Measurements from ENCODE around the gene CAMK4.

Gene CAMK4

DNA sequence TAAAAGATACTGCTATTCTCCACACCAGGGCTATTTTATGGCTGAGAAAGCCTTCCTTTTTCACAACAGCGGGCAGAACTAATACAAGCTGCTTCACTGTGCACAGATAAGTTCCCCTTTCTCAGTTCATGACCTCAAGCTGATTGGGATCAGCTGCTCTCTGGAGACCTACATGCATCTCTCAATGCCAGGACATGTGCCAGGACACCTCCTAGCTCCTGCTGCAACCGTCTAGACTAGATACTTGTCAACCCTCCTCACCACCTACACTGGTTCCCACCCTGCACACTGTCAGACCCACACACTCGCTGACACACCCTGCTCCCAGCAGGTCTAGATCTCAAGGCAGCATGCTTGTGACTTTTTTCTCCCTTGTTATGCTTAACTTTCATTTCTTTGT is 248.4 kb downstream of the CAMK4 start:
- Histone ChIP-seq H3K27ac (ENCODE audit: low read length) (no peak overlapping the region), H3K27me3 (ENCODE audit: insufficient read depth, low read length) (no peaks in the 10 kb centered on the region), H3K36me3 (ENCODE audit: insufficient read depth, low read depth, low read length) (no peaks in the 10 kb centered on the region), H3K4me3 (ENCODE audit: low read length) (no peak overlapping the region), H3K9ac (ENCODE audit: low read depth, low read length) (no peak overlapping the region), H3K9me3 (ENCODE audit: insufficient read depth, low read depth, low read length) (no peaks in the 10 kb centered on the region; the same call in 1 of the 2 replicates), H3K4me1 (ENCODE audit: insufficient read depth, low read length) (no peaks in the 10 kb centered on the region)

DNA sequence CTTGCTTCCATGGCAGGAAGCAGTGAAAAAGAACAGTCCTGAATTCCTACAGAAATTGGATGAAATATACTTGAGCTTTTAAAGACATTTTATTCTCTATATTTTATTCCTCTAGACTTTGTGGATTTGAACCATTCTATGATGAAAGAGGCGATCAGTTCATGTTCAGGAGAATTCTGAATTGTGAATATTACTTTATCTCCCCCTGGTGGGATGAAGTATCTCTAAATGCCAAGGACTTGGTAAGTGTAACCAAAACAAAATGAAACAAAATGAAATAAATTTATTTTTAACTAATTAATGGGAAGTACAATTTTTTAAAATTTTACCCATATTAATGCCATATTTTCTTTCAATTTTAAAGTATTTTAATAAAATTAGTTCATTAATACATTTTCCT is 254.1 kb downstream of the CAMK4 start:
- Histone ChIP-seq H3K36me3 (ENCODE audit: insufficient read depth, low read depth, low read length) (no peaks in the 10 kb centered on the region), H3K9ac (ENCODE audit: low read depth, low read length) (no peak overlapping the region), H3K9me3 (ENCODE audit: insufficient read depth, low read depth, low read length) (no peaks in the 10 kb centered on the region), H3K27ac (ENCODE audit: low read length) (no peak overlapping the region), H3K27me3 (ENCODE audit: insufficient read depth, low read length) (no peaks in the 10 kb centered on the region), H3K4me3 (ENCODE audit: low read length) (no peak overlapping the region), H3K4me1 (ENCODE audit: insufficient read depth, low read length) (no peaks in the 10 kb centered on the region)

DNA sequence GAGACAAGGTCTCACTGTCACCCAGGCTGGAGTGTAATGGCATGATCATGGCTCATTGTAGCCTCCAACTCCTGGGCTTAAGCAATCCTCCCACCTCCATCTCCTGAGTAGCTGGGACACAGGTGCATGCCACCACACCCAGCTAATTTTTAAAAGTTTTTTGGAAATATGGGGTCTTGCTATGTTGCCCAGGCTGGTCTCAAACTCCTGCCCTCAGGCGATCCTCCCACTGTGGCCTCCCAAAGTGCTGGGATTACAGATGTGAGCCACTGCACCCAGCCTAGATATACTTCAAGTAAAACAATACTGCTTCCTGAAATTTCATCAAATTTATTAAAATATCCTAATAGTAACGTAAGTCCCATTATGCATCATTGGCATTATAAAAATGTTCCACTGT is 254.7 kb downstream of the CAMK4 start:
- no peak overlapping the region for H3K27ac ChIP-seq (ENCODE audit: low read length)
- H3K4me3 ChIP-seq (ENCODE audit: low read length): no peak overlapping the region
- no peaks in the 10 kb centered on the region for H3K4me1 ChIP-seq (ENCODE audit: insufficient read depth, low read length)
- no peaks in the 10 kb centered on the region for H3K36me3 ChIP-seq (ENCODE audit: insufficient read depth, low read depth, low read length)
- H3K9ac ChIP-seq (ENCODE audit: low read depth, low read length): no peak overlapping the region
- H3K9me3 ChIP-seq (ENCODE audit: insufficient read depth, low read depth, low read length): no peaks in the 10 kb centered on the region
- no peaks in the 10 kb centered on the region for H3K27me3 ChIP-seq (ENCODE audit: insufficient read depth, low read length)

DNA sequence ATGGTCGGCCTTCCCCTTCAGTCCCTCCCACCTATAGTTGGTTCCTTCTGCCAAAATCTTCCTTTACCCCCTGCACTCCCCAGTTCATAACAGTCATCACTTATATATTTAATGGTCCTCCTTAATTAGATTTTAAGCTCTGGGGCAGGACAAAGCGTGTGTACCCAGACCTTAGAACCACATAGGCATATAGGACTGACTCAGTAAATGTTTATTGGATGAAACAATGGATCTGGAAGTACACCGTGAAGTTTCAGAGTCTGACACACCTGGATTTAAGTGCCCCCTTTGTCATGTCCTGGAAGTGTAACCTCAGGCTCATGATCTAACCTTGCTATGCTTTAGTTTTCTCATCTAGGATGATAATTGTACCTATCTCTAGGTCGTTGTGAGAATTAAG is 256.2 kb downstream of the CAMK4 start:
- no peaks in the 10 kb centered on the region for H3K27me3 ChIP-seq (ENCODE audit: insufficient read depth, low read length)
- no peaks in the 10 kb centered on the region for H3K4me1 ChIP-seq (ENCODE audit: insufficient read depth, low read length)
- H3K36me3 ChIP-seq (ENCODE audit: insufficient read depth, low read depth, low read length): no peaks in the 10 kb centered on the region
- no peak overlapping the region for H3K27ac ChIP-seq (ENCODE audit: low read length)
- H3K9ac ChIP-seq (ENCODE audit: low read depth, low read length): no peak overlapping the region
- no peak overlapping the region for H3K4me3 ChIP-seq (ENCODE audit: low read length)
- H3K9me3 ChIP-seq (ENCODE audit: insufficient read depth, low read depth, low read length): no peaks in the 10 kb centered on the region

DNA sequence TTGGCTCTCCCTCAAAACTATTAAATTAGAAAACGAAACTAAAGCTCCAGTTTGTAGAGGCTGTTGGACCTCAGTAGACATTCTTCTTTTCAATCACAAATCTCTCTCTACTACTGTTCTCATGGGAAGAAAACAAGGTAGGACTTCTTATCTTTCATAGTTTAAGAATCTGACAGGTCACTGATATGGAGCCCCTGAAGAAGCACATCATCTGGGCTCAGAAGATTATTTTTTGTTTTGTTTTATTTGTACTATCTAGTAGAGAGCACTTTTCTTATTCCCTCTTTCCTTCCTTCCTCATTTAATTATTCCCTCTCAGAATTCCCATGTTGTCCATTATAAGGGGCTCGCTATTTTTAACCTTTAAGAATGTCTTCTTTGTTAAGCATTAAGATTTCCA is 261.9 kb downstream of the CAMK4 start:
- Histone ChIP-seq H3K9me3 (ENCODE audit: insufficient read depth, low read depth, low read length) (no peaks in the 10 kb centered on the region), H3K4me3 (ENCODE audit: low read length) (no peak overlapping the region), H3K27me3 (ENCODE audit: insufficient read depth, low read length) (no peaks in the 10 kb centered on the region), H3K27ac (ENCODE audit: low read length) (no peak overlapping the region), H3K4me1 (ENCODE audit: insufficient read depth, low read length) (no peaks in the 10 kb centered on the region), H3K9ac (ENCODE audit: low read depth, low read length) (no peak overlapping the region), H3K36me3 (ENCODE audit: insufficient read depth, low read depth, low read length) (no peaks in the 10 kb centered on the region)

DNA sequence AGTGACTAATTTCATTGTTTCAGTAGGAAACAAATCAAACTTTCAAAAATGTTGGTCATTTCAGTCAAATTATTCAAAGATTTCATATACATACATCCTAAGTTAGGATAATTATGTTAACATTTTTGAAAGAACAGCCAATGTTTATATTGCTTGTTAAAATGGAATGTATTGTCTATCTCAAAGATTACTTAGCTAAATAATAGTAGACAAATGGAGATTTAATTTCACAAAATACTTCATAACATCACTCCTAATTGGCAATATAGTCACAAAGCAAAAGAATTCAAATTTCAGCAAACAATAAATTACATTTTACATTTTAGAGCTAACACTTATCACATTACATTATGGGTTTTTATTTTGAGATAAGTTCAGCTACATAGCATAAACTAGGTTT is 262.7 kb downstream of the CAMK4 start:
- Histone ChIP-seq H3K27me3 (ENCODE audit: insufficient read depth, low read length) (no peaks in the 10 kb centered on the region), H3K9ac (ENCODE audit: low read depth, low read length) (no peak overlapping the region), H3K27ac (ENCODE audit: low read length) (no peak overlapping the region), H3K4me3 (ENCODE audit: low read length) (no peak overlapping the region), H3K9me3 (ENCODE audit: insufficient read depth, low read depth, low read length) (no peaks in the 10 kb centered on the region), H3K4me1 (ENCODE audit: insufficient read depth, low read length) (no peaks in the 10 kb centered on the region), H3K36me3 (ENCODE audit: insufficient read depth, low read depth, low read length) (no peaks in the 10 kb centered on the region)

DNA sequence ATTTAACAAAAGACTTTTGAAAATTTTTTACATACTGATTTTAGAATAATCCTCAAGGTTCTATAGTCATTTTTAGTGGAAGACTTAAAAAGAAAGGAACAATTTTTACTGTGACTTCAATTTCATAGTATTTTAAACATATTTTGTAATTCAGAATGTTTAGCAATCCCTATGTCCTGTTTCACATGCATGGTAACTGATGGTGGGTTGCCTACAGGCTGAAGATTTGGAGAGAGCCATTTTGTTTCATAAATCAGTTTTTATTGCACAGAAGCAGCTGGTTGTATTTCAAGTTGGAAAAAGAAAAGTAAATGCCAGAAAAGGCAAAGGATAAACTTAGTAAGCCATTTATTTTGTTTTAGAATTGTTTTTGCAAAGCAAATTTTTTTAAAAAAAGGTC is 264.2 kb downstream of the CAMK4 start:
- H3K9me3 ChIP-seq (ENCODE audit: insufficient read depth, low read depth, low read length): no peaks in the 10 kb centered on the region
- H3K27ac ChIP-seq (ENCODE audit: low read length): no peak overlapping the region
- H3K4me3 ChIP-seq (ENCODE audit: low read length): no peak overlapping the region
- no peaks in the 10 kb centered on the region for H3K27me3 ChIP-seq (ENCODE audit: insufficient read depth, low read length)
- H3K4me1 ChIP-seq (ENCODE audit: insufficient read depth, low read length): no peaks in the 10 kb centered on the region
- no peak overlapping the region for H3K9ac ChIP-seq (ENCODE audit: low read depth, low read length)
- no peaks in the 10 kb centered on the region for H3K36me3 ChIP-seq (ENCODE audit: insufficient read depth, low read depth, low read length)

DNA sequence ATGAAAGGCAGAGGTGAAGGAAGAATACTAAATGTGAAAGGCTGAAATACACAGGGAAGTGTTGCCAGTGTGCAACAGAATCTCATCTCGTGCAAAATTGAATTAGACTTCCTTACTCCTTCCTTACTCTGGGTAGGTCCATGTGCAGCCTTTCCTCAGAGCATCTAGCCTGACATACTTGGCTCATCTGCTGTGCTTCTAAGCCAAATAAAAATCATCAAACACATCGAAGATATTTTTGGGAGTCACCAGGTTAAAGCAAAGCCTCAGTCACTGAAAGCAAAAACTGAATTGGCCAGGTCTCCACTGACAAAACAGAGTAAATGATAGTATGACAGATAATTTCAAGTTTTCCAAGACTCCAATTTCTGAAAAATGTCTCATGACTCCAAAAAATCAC is 268.8 kb downstream of the CAMK4 start:
- H3K36me3 ChIP-seq (ENCODE audit: insufficient read depth, low read depth, low read length): peaks cover 33% of the 10 kb centered on the region
- no peaks in the 10 kb centered on the region for H3K9me3 ChIP-seq (ENCODE audit: insufficient read depth, low read depth, low read length)

DNA sequence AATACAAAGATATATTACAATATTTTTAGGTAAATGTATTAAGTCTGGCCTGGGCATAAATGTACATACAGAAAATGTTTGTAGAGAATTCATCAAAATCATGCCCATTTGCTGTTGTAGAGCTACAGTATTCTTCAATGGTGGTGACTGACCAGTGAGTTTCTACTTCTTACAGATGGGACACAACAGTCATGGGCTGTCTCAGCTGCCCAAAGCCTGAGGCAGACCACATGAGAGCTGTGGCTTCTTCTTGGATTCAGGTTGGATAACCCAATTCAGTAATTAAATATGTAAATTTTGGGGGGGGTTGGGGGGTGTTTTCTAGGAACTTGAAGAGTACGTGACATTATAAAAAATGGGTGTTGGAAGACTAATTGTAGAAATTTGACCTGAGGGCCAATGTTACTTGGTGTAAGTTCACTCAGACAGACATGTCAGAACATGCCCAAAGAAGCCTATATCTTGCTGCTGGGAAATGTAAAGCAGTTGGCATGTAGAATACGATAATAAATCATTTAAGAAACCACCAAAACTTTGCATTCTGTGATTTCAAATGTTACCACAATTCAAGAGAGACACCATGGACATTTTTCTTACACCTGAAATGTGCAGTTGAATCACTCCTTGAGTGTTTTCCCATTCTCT is 270.3 kb downstream of the CAMK4 start:
- Histone ChIP-seq H3K4me3 (ENCODE audit: low read length) (no peak overlapping the region), H3K9me3 (ENCODE audit: insufficient read depth, low read depth, low read length) (no peaks in the 10 kb centered on the region), H3K27ac (ENCODE audit: low read length) (no peak overlapping the region), H3K36me3 (ENCODE audit: insufficient read depth, low read depth, low read length) (peaks cover 47% of the 10 kb centered on the region), H3K9ac (ENCODE audit: low read depth, low read length) (no peak overlapping the region), H3K27me3 (ENCODE audit: insufficient read depth, low read length) (no peaks in the 10 kb centered on the region), H3K4me1 (ENCODE audit: insufficient read depth, low read length) (no peaks in the 10 kb centered on the region)

More for the DNA sequence above, 268.8 kb downstream of the CAMK4 start:
- no peak overlapping the region for H3K4me3 ChIP-seq (ENCODE audit: low read length)
- H3K9ac ChIP-seq (ENCODE audit: low read depth, low read length): no peak overlapping the region
- no peak overlapping the region for H3K27ac ChIP-seq (ENCODE audit: low read length)
- H3K4me1 ChIP-seq (ENCODE audit: insufficient read depth, low read length): no peaks in the 10 kb centered on the region
- H3K27me3 ChIP-seq (ENCODE audit: insufficient read depth, low read length): no peaks in the 10 kb centered on the region

DNA sequence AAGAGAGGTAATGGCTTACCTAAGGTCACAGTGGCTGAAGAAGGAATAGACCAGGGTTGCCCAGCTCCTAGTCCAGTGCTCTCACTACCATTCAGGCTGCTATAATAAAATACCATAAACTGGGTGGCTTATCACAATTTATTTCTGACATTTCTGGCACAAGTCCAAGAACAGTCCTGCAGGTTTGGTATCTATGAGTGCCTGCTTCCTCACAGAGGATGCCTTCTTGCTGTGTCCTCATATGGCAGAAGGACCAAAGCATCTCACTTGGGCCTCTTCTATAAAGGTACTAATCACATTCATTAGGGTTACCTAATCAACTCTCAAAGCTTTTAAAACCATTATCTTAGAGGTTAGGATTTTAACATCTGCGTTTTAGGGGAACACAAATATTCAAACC is 271.0 kb downstream of the CAMK4 start:
- Histone ChIP-seq H3K36me3 (ENCODE audit: insufficient read depth, low read depth, low read length) (peaks cover 53% of the 10 kb centered on the region), H3K27ac (ENCODE audit: low read length) (no peak overlapping the region), H3K4me3 (ENCODE audit: low read length) (no peak overlapping the region), H3K4me1 (ENCODE audit: insufficient read depth, low read length) (no peaks in the 10 kb centered on the region), H3K9ac (ENCODE audit: low read depth, low read length) (no peak overlapping the region), H3K27me3 (ENCODE audit: insufficient read depth, low read length) (no peaks in the 10 kb centered on the region), H3K9me3 (ENCODE audit: insufficient read depth, low read depth, low read length) (no peaks in the 10 kb centered on the region)

DNA sequence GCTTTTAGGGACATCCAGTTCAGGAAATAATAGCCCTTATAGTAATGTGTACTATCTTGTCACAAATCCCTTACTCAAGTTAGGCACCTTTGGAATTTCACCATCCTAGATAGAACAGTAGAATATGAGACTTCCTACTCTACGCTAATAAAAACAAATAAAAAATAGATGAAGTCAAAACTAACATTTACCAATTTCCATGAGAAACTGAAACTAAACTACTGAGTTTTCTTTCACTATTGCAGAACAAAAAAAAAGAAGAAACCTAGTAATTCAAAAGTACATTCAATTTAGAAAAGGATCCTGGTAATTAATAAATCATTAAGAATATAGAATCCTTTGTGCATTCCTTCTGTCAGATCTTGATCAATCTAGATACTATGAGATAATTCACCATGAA is 274.2 kb downstream of the CAMK4 start:
- H3K4me3 ChIP-seq (ENCODE audit: low read length): no peak overlapping the region
- no peaks in the 10 kb centered on the region for H3K9me3 ChIP-seq (ENCODE audit: insufficient read depth, low read depth, low read length)
- no peak overlapping the region for H3K27ac ChIP-seq (ENCODE audit: low read length)
- no peaks in the 10 kb centered on the region for H3K27me3 ChIP-seq (ENCODE audit: insufficient read depth, low read length)
- peaks cover 72% of the 10 kb centered on the region for H3K36me3 ChIP-seq (ENCODE audit: insufficient read depth, low read depth, low read length)
- H3K4me1 ChIP-seq (ENCODE audit: insufficient read depth, low read length): no peaks in the 10 kb centered on the region
- H3K9ac ChIP-seq (ENCODE audit: low read depth, low read length): no peak overlapping the region

DNA sequence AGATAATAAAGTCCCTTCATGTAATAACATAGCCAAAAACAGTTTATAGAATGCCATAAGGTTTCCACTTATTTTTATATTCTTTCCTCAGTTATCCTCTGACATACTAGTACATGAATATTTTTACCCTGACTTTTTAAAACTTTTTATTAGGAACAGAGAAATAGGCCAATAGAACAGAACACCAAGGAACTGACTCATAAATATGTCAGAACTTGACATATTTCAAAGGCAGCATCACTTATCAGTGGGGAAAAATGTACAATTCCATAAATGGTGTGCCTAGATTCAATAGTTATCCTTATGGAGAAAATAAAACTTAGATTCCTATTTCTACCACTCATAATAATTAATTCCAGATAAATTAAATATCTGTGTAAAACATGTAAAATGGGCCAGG is 278.8 kb downstream of the CAMK4 start:
- H3K27ac ChIP-seq (ENCODE audit: low read length): no peak overlapping the region
- H3K4me3 ChIP-seq (ENCODE audit: low read length): no peak overlapping the region
- no peaks in the 10 kb centered on the region for H3K9me3 ChIP-seq (ENCODE audit: insufficient read depth, low read depth, low read length)
- peaks cover 64% of the 10 kb centered on the region for H3K36me3 ChIP-seq (ENCODE audit: insufficient read depth, low read depth, low read length)
- no peaks in the 10 kb centered on the region for H3K27me3 ChIP-seq (ENCODE audit: insufficient read depth, low read length)
- H3K9ac ChIP-seq (ENCODE audit: low read depth, low read length): no peak overlapping the region
- H3K4me1 ChIP-seq (ENCODE audit: insufficient read depth, low read length): 0 out of 2 replicates have a peak, but pooled peaks cover 4% of the 10 kb centered on the region

All from iPS-20b (cell line).